ENCODE results near the gene XRCC4. TPM values are rescaled to one million over a fixed set of nuclear protein-coding genes. Genes with fewer than 3 reads are reported as not detected.
"Not testable (repeated sequence)": the region's sequence is repeated elsewhere in the genome, so short reads cannot be mapped to it uniquely, and the experiment has no call there.

Gene XRCC4
- total RNA-seq, 4 donors from 2014 or later, result 6.1 to 7.4 (median 7.0) TPM

- no peak for ATAC-seq (ENCODE audit: low FRiP score)
- no peak for TF ChIP-seq CTCF (IDR thresholded peaks at IDR 0.05)
- no peak for DNase-seq (ENCODE audit: low spot score)
Observed at GRCh38 chr5:83050723-83051340, 26.5 kb upstream of the XRCC4 start.

GRCh38 chr5:83055166-83055565 lies 22.2 kb upstream of the XRCC4 start:
- DNase-seq (ENCODE audit: low spot score) (no peak), ATAC-seq (ENCODE audit: low FRiP score) (no peak)
- no peak for TF ChIP-seq CTCF (IDR thresholded peaks at IDR 0.05)

- DNase-seq (ENCODE audit: low spot score), result no peak
- TF ChIP-seq CTCF (IDR thresholded peaks at IDR 0.05), result no peak
- no peak for ATAC-seq (ENCODE audit: low FRiP score)
Observed at GRCh38 chr5:83058726-83059125, 18.6 kb upstream of the XRCC4 start.

GRCh38 chr5:83059341-83059740 lies 18.0 kb upstream of the XRCC4 start:
- ATAC-seq (ENCODE audit: low FRiP score) (no peak), DNase-seq (ENCODE audit: low spot score) (no peak)
- TF ChIP-seq CTCF (IDR thresholded peaks at IDR 0.05), result no peak

GRCh38 chr5:83066548-83067110 lies 10.7 kb upstream of the XRCC4 start:
- DNase-seq (ENCODE audit: low spot score) (no peak), ATAC-seq (ENCODE audit: low FRiP score) (no peak)
- no peak for TF ChIP-seq CTCF (IDR thresholded peaks at IDR 0.05)

- DNase-seq (ENCODE audit: low spot score); ATAC-seq (ENCODE audit: low FRiP score): not testable (repeated sequence)
Observed at GRCh38 chr5:83067377-83067776, 10.0 kb upstream of the XRCC4 start.

GRCh38 chr5:83069096-83069799 lies 8.1 kb upstream of the XRCC4 start:
- no peak for TF ChIP-seq CTCF (IDR thresholded peaks at IDR 0.05)
- DNase-seq (ENCODE audit: low spot score), result no peak
- ATAC-seq (ENCODE audit: low FRiP score), result no peak
